ENCODE results near the gene MYO1E.

GRCh38 chr15:59369597-59369996 lies 3.1 kb downstream of the MYO1E start:
- no peak for TF ChIP-seq CTCF (conservative IDR thresholded peaks at IDR 0.05; ENCODE audit: low read depth, low read length)
- no peak for TF ChIP-seq EZH2 (IDR thresholded peaks at IDR 0.05; ENCODE audit: low read length, unreplicated experiment)
- TF ChIP-seq EZH2phosphoT487 (IDR thresholded peaks at IDR 0.05; ENCODE audit: borderline replicate concordance, low read length): no peak
